Activated CD8-positive, alpha-beta memory T cell treated with anti-CD3 and anti-CD28 coated beads, Interleukin-2, amount 10 ng/mL, durations not matched to agents 7 days and 5 days (primary cell): Measurements from ENCODE around the gene CENPF. TPM values are rescaled to one million over a fixed set of nuclear protein-coding genes. Genes with fewer than 3 reads are reported as not detected.
A peak's percentile ranks its signal among the peaks of the same experiment; 100 is the strongest.

Source experiments
- ATAC-seq: fragments of 150-1000 bp; cut with Tn5 transposase; one replicate; pipeline ENCODE4 v1.10.0; 2021; ENCODE audit warnings: moderate library complexity
- CTCF ChIA-PET: fragments of 350-600 bp; sonication (Branson Sonifier 250); formaldehyde crosslinking; loops from one replicate; lab custom pipeline; 2021; ENCODE audit warnings: antibody characterized with exemption; lab: Charles Lee
- DNase-seq: peaks from one replicate; pipeline ENCODE4 v3.0.0-alpha.2; 2020
- H3K27ac Mint-ChIP-seq: one replicate; pipeline ENCODE4 v1.8.0; 2021; ENCODE audit warnings: mild to moderate bottlenecking, mixed read lengths
- H3K27me3 Mint-ChIP-seq: one replicate; pipeline ENCODE4 v1.8.0; 2021; ENCODE audit warnings: mixed read lengths
- H3K36me3 Mint-ChIP-seq: one replicate; pipeline ENCODE4 v1.8.0; 2021; ENCODE audit warnings: mild to moderate bottlenecking, mixed read lengths
- H3K4me1 Mint-ChIP-seq: one replicate; pipeline ENCODE4 v1.8.0; 2021; ENCODE audit warnings: mixed read lengths
- H3K4me3 Mint-ChIP-seq: one replicate; pipeline ENCODE4 v1.8.0; 2021; ENCODE audit warnings: mild to moderate bottlenecking, moderate library complexity, mixed read lengths
- H3K9me3 Mint-ChIP-seq: one replicate; pipeline ENCODE4 v1.8.0; 2022; ENCODE audit warnings: low read depth, mixed read lengths
- total RNA-seq, 2 experiments: library from RNA; stranded (reverse); gene quantifications; one replicate each; pipeline ENCODE4 v1.2.3, GENCODE V29; 2021

Gene CENPF
- total RNA-seq, 2 experiments from 2014 or later: 150 to 158 TPM

DNA sequence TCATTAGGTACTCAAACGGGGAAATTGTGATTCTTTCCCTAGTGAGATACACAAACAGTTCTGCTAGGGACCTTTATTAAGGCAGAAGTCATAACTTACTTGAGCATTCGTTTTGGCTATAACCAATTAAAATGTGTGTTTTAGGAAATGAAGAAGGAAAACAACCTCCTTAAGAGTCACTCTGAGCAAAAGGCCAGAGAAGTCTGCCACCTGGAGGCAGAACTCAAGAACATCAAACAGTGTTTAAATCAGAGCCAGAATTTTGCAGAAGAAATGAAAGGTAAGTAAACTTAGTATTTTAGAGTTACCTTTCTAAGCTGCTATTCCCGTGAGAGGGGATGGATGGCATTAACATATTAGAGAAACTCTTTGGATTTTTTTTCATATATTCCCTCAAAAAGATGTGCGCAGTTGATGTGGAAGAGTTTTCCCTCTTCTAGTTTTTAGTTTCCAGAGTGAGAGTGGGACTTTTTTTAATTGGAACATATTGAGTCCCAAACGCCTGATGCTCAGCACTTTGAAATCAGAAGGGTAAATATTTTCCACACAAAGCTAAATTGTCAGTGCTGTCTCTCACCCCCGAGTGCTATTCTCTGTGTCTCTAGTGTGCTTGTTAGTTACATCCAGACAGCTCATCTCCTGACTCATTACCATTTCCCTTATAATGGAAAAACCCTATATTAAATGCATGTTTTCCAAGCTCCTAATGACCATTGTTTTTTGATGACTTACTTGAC is 34.9 kb downstream of the CENPF start:
- peak overlapping the region; percentile 27 for H3K27ac Mint-ChIP-seq
- H3K36me3 Mint-ChIP-seq: peaks cover 55% of the 10 kb centered on the region
- ATAC-seq (peak; percentile 39), DNase-seq (no peak)
- peaks cover 20% of the 10 kb centered on the region for H3K4me1 Mint-ChIP-seq
- no peak overlapping the region for H3K4me3 Mint-ChIP-seq
- no peaks in the 10 kb centered on the region for H3K27me3 Mint-ChIP-seq
- CTCF ChIA-PET: interaction anchor here (0.9 to 2.8 kb wide), 6 partner anchors 10 to 306 kb away, joined by 3 to 17 read pairs (median 4); no protein-coding TSS in a partner anchor
- no peaks in the 10 kb centered on the region for H3K9me3 Mint-ChIP-seq

DNA sequence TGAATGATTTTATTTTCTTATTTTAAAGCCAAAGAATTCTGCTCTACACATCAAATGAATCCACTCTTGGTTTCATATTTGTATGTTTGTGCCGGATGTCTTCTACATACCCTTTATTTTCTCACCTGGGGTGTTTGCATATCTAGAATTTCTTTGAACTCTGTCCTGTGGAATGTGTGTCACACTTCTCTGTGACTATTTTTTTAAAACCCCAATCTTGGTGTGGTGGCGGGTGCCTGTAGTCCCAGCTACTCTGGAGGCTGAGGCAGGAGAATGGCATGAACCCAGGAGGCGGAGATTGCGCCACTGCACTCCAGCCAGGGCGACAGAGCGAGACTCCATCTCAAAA is 35.4 kb downstream of the CENPF start:
- peaks cover 17% of the 10 kb centered on the region for H3K4me1 Mint-ChIP-seq
- no peaks in the 10 kb centered on the region for H3K9me3 Mint-ChIP-seq
- no peak overlapping the region for H3K4me3 Mint-ChIP-seq
- DNase-seq: no peak
- H3K27me3 Mint-ChIP-seq: no peaks in the 10 kb centered on the region
- peaks cover 50% of the 10 kb centered on the region for H3K36me3 Mint-ChIP-seq
- H3K27ac Mint-ChIP-seq: peak overlapping the region; percentile 27
- CTCF ChIA-PET: interaction anchor here (0.9 to 2.8 kb wide), 6 partner anchors 10 to 307 kb away, joined by 3 to 17 read pairs (median 4); no protein-coding TSS in a partner anchor
- no peak for ATAC-seq

DNA sequence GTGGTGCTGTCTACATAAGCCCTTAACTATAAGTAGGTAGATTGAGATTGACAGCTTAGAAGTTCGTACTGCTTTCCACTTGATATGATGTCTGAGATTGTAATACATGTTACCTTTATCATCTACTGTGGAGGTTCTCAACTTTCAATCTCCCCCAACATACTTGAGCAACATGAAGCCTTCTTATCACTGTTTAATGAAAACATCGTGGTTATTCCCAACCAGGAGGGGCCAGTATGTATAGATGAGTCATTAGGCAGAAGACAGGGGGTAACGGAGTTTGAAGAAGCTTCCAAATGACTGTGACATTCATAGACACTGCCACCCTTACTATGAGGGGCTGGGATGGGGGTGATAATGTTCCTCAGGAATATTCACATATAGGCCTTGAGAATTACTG is 36.0 kb downstream of the CENPF start:
- no peak overlapping the region for H3K4me3 Mint-ChIP-seq
- H3K4me1 Mint-ChIP-seq: peaks cover 16% of the 10 kb centered on the region
- peaks cover 48% of the 10 kb centered on the region for H3K36me3 Mint-ChIP-seq
- no peak for ATAC-seq
- DNase-seq: no peak
- CTCF ChIA-PET: interaction anchor here (0.9 to 2.8 kb wide), 6 partner anchors 11 to 310 kb away, joined by 3 to 17 read pairs (median 5); no protein-coding TSS in a partner anchor
- no peaks in the 10 kb centered on the region for H3K27me3 Mint-ChIP-seq
- H3K9me3 Mint-ChIP-seq: no peaks in the 10 kb centered on the region
- no peak overlapping the region for H3K27ac Mint-ChIP-seq

DNA sequence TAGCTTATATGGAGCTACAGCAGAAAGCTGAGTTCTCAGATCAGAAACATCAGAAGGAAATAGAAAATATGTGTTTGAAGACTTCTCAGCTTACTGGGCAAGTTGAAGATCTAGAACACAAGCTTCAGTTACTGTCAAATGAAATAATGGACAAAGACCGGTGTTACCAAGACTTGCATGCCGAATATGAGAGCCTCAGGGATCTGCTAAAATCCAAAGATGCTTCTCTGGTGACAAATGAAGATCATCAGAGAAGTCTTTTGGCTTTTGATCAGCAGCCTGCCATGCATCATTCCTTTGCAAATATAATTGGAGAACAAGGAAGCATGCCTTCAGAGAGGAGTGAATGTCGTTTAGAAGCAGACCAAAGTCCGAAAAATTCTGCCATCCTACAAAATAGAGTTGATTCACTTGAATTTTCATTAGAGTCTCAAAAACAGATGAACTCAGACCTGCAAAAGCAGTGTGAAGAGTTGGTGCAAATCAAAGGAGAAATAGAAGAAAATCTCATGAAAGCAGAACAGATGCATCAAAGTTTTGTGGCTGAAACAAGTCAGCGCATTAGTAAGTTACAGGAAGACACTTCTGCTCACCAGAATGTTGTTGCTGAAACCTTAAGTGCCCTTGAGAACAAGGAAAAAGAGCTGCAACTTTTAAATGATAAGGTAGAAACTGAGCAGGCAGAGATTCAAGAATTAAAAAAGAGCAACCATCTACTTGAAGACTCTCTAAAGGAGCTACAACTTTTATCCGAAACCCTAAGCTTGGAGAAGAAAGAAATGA is 37.6 kb downstream of the CENPF start:
- H3K27ac Mint-ChIP-seq: no peak overlapping the region
- peaks cover 11% of the 10 kb centered on the region for H3K4me1 Mint-ChIP-seq
- no peaks in the 10 kb centered on the region for H3K9me3 Mint-ChIP-seq
- H3K36me3 Mint-ChIP-seq: peaks cover 52% of the 10 kb centered on the region
- no peak for DNase-seq
- no peak for ATAC-seq
- H3K4me3 Mint-ChIP-seq: no peak overlapping the region
- CTCF ChIA-PET: interaction anchor here (1.1 to 2.8 kb wide), 3 partner anchors 13 to 312 kb away, joined by 3 to 8 read pairs (median 7); no protein-coding TSS in a partner anchor
- H3K27me3 Mint-ChIP-seq: no peaks in the 10 kb centered on the region

DNA sequence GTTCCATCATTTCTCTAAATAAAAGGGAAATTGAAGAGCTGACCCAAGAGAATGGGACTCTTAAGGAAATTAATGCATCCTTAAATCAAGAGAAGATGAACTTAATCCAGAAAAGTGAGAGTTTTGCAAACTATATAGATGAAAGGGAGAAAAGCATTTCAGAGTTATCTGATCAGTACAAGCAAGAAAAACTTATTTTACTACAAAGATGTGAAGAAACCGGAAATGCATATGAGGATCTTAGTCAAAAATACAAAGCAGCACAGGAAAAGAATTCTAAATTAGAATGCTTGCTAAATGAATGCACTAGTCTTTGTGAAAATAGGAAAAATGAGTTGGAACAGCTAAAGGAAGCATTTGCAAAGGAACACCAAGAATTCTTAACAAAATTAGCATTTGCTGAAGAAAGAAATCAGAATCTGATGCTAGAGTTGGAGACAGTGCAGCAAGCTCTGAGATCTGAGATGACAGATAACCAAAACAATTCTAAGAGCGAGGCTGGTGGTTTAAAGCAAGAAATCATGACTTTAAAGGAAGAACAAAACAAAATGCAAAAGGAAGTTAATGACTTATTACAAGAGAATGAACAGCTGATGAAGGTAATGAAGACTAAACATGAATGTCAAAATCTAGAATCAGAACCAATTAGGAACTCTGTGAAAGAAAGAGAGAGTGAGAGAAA is 38.4 kb downstream of the CENPF start:
- Mint-ChIP-seq H3K9me3 (no peaks in the 10 kb centered on the region), H3K4me3 (no peak overlapping the region), H3K36me3 (peaks cover 54% of the 10 kb centered on the region), H3K27ac (no peak overlapping the region), H3K27me3 (no peaks in the 10 kb centered on the region), H3K4me1 (peaks cover 11% of the 10 kb centered on the region)
- DNase-seq: no peak
- peak; percentile 36 for ATAC-seq
- CTCF ChIA-PET: interaction anchor here (0.9 kb wide), 1 partner anchor 308 kb away, joined by 3 read pairs; no protein-coding TSS in a partner anchor

DNA sequence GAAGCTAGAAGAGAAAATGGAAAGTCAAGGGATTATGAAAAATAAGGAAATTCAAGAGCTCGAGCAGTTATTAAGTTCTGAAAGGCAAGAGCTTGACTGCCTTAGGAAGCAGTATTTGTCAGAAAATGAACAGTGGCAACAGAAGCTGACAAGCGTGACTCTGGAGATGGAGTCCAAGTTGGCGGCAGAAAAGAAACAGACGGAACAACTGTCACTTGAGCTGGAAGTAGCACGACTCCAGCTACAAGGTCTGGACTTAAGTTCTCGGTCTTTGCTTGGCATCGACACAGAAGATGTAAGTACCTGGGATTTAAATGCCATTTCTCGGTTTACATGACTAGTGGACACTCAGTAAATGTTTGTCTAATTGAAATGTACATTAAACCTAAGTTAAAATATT is 40.0 kb downstream of the CENPF start:
- Mint-ChIP-seq H3K9me3 (no peaks in the 10 kb centered on the region), H3K27ac (no peak overlapping the region), H3K27me3 (no peaks in the 10 kb centered on the region), H3K4me3 (no peak overlapping the region), H3K36me3 (peaks cover 51% of the 10 kb centered on the region), H3K4me1 (peaks cover 7% of the 10 kb centered on the region)
- ATAC-seq (no peak), DNase-seq (no peak)
- CTCF ChIA-PET: no interaction called here

DNA sequence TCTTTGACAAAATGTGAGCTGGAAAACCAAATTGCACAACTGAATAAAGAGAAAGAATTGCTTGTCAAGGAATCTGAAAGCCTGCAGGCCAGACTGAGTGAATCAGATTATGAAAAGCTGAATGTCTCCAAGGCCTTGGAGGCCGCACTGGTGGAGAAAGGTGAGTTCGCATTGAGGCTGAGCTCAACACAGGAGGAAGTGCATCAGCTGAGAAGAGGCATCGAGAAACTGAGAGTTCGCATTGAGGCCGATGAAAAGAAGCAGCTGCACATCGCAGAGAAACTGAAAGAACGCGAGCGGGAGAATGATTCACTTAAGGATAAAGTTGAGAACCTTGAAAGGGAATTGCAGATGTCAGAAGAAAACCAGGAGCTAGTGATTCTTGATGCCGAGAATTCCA is 42.7 kb downstream of the CENPF start:
- no peaks in the 10 kb centered on the region for H3K4me1 Mint-ChIP-seq
- ATAC-seq (no peak), DNase-seq (no peak)
- peaks cover 59% of the 10 kb centered on the region for H3K36me3 Mint-ChIP-seq
- no peaks in the 10 kb centered on the region for H3K27me3 Mint-ChIP-seq
- no peak overlapping the region for H3K4me3 Mint-ChIP-seq
- H3K9me3 Mint-ChIP-seq: no peaks in the 10 kb centered on the region
- H3K27ac Mint-ChIP-seq: no peak overlapping the region
- CTCF ChIA-PET: interaction anchor here (1.2 to 1.3 kb wide), 2 partner anchors 19 to 312 kb away, joined by 3 to 5 read pairs; no protein-coding TSS in a partner anchor

DNA sequence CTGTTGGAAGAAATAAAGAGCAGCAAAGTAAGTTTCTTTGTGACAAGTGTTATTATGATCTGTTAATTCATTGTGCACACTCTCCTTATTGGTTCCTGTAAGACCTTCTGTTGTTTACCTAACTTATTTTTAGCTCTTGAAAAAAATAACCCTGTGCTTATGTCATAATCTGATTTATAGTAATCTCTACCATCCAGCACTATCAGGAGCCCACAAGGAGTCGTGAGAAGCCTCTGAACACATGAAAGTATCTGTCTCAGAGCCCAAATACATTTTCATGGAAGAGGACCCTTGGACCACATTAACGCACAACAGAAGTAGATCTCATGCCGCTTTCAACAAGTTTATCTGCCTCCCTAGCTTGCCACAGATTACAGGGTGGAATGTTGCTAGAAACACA is 45.8 kb downstream of the CENPF start:
- Mint-ChIP-seq H3K4me3 (no peak overlapping the region), H3K4me1 (no peaks in the 10 kb centered on the region), H3K36me3 (peaks cover 79% of the 10 kb centered on the region), H3K9me3 (no peaks in the 10 kb centered on the region), H3K27ac (no peak overlapping the region), H3K27me3 (no peaks in the 10 kb centered on the region)
- DNase-seq (no peak), ATAC-seq (no peak)
- CTCF ChIA-PET: interaction anchor here (1.2 kb wide), 2 partner anchors 11 to 21 kb away, joined by 4 to 5 read pairs; no protein-coding TSS in a partner anchor

DNA sequence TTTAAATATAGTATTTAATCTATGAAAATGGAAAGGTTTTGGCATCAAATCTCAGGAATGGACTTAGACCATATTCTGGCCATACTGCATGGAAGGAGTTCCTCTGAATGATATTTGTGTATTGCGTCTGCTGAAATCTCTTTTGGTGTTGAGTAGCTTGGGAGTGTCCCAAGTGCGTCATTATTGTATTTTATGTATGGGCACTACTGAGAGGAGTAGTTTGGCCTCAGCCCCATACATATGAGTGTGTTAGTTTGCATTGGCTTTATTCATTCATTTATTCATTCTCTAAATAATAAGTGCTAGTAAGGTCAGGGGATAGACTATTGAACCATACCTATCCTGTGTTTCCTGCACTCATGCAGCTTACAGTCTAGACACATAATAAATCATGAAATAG is 46.6 kb downstream of the CENPF start:
- no peak for ATAC-seq
- CTCF ChIA-PET: interaction anchor here (0.5 kb wide), 1 partner anchor 33 kb away, joined by 3 read pairs; no protein-coding TSS in a partner anchor
- H3K27me3 Mint-ChIP-seq: no peaks in the 10 kb centered on the region
- H3K27ac Mint-ChIP-seq: no peak overlapping the region
- peaks cover 80% of the 10 kb centered on the region for H3K36me3 Mint-ChIP-seq
- H3K9me3 Mint-ChIP-seq: no peaks in the 10 kb centered on the region
- H3K4me3 Mint-ChIP-seq: no peak overlapping the region
- DNase-seq: no peak
- no peaks in the 10 kb centered on the region for H3K4me1 Mint-ChIP-seq

DNA sequence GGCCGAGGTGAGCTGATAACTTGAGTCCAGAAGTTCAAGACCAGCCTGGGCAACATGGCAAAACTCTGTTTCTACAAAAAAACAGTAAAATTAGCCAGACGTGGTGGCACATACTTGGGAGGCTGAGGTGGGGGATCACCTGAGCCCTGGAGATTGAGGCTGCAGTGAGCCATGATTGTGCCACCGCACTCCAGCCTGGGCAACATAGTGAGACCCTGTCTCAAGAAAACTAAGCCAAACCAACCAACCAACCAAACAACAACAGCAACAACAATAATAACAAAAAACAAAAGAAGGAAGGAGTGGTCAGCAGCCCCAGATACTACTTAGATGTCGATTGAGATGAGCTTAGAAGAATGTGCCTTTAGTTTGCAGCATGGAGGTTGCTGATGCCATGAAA is 47.7 kb downstream of the CENPF start:
- Mint-ChIP-seq H3K27ac (no peak overlapping the region), H3K36me3 (peaks cover 79% of the 10 kb centered on the region), H3K4me3 (no peak overlapping the region), H3K9me3 (no peaks in the 10 kb centered on the region), H3K27me3 (no peaks in the 10 kb centered on the region), H3K4me1 (no peaks in the 10 kb centered on the region)
- ATAC-seq (no peak), DNase-seq (no peak)
- CTCF ChIA-PET: interaction anchor here (0.5 to 1.7 kb wide), 2 partner anchors 12 to 318 kb away, joined by 3 to 4 read pairs; no protein-coding TSS in a partner anchor

DNA sequence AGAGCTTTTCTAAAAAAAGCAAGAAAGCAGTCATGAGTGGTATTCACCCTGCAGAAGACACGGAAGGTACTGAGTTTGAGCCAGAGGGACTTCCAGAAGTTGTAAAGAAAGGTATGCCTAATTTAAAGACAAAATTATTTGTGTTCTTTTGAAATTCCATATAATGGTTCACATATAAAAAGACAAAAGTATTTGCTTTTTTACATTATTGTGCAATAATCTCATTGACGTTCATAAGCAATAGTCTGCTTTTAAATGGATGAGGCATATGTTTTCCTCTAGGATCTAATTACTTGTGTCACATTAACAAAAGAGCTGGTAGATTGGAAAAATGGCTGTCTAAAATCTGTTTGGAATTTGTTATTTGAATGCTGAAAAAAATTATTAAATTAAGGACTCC is 54.3 kb downstream of the CENPF start:
- CTCF ChIA-PET: no interaction called here
- H3K4me3 Mint-ChIP-seq: no peak overlapping the region
- peaks cover 74% of the 10 kb centered on the region for H3K36me3 Mint-ChIP-seq
- H3K9me3 Mint-ChIP-seq: no peaks in the 10 kb centered on the region
- H3K27ac Mint-ChIP-seq: no peak overlapping the region
- DNase-seq (no peak), ATAC-seq (no peak)
- no peaks in the 10 kb centered on the region for H3K4me1 Mint-ChIP-seq
- no peaks in the 10 kb centered on the region for H3K27me3 Mint-ChIP-seq

DNA sequence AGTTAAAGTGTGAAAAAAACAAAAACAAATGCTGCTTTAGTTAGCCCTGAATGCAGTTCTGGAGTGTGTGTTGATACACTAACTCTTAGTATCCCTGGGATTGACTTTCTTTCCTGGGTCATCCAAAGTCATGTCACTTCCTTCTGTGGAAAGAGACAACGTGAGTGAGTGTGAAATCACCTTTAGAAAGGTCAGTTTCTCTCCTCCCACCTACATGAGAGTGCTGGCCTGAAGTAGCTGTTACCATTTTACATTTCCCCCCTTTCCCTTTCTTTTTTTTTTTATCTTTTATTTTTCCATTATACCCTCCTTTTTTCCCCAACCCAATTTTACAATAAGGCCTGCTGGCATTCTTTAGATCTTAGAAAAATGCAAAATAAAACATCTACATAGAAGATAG is 55.2 kb downstream of the CENPF start:
- no peak overlapping the region for H3K4me3 Mint-ChIP-seq
- no peak overlapping the region for H3K27ac Mint-ChIP-seq
- H3K36me3 Mint-ChIP-seq: peaks cover 73% of the 10 kb centered on the region
- ATAC-seq: no peak
- CTCF ChIA-PET: no interaction called here
- no peaks in the 10 kb centered on the region for H3K9me3 Mint-ChIP-seq
- no peaks in the 10 kb centered on the region for H3K4me1 Mint-ChIP-seq
- DNase-seq: no peak
- H3K27me3 Mint-ChIP-seq: no peaks in the 10 kb centered on the region

DNA sequence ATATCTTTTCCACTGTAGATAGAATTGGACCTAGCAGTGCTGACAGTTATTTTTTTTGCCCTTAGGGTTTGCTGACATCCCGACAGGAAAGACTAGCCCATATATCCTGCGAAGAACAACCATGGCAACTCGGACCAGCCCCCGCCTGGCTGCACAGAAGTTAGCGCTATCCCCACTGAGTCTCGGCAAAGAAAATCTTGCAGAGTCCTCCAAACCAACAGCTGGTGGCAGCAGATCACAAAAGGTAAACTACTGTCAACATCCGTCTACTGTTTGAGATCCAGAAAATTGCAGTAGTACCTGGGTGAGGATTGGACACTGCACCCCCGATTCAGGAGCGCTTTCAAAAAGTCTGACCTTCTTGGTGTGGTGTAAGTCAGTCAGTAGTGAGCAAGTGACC is 55.8 kb downstream of the CENPF start:
- Mint-ChIP-seq H3K27ac (no peak overlapping the region), H3K9me3 (no peaks in the 10 kb centered on the region), H3K27me3 (no peaks in the 10 kb centered on the region), H3K4me1 (no peaks in the 10 kb centered on the region), H3K4me3 (no peak overlapping the region), H3K36me3 (peaks cover 75% of the 10 kb centered on the region)
- DNase-seq (no peak), ATAC-seq (no peak)
- CTCF ChIA-PET: no interaction called here
